GM18520 (cell line): ENCODE measurements around the gene APC2.
"Not testable (repeated sequence)": the region's sequence is repeated elsewhere in the genome, so short reads cannot be mapped to it uniquely, and the experiment has no call there.

ENCODE experiments used
- ATAC-seq: cut with Tn5 transposase; IDR thresholded peaks from one replicate; pipeline ENCODE4 v1.9.1; 2021; ENCODE audit not compliant: unreplicated experiment

Gene APC2

GRCh38 chr19:1474011-1474764 lies 24.3 kb downstream of the APC2 start:
- ATAC-seq = no peak

GRCh38 chr19:1474765-1475351 lies 24.9 kb downstream of the APC2 start:
- ATAC-seq = no peak

- ATAC-seq = no peak
These were observed 26.0 kb downstream of the APC2 start for GRCh38 chr19:1475751-1476437.

- ATAC-seq = not testable (repeated sequence)
These were observed 27.1 kb downstream of the APC2 start for GRCh38 chr19:1477056-1477455.

GRCh38 chr19:1478934-1479707 lies 29.2 kb downstream of the APC2 start, which contains the start of gene C19orf25:
Gene C19orf25, minus strand, starts transcription at chr19:1479215. Its CDS starts 312 bp downstream, at chr19:1478903.
- peak; percentile 72 for ATAC-seq

- no peak for ATAC-seq
These were observed 31.4 kb downstream of the APC2 start for GRCh38 chr19:1481224-1481892.

GRCh38 chr19:1481893-1482360 lies 32.0 kb downstream of the APC2 start:
- no peak for ATAC-seq

GRCh38 chr19:1482361-1483130 lies 32.6 kb downstream of the APC2 start:
- ATAC-seq = no peak

- ATAC-seq = no peak
These were observed 33.4 kb downstream of the APC2 start for GRCh38 chr19:1483131-1483978.

- ATAC-seq = no peak
These were observed 34.1 kb downstream of the APC2 start for GRCh38 chr19:1483979-1484428.

GRCh38 chr19:1486720-1487575 lies 37.0 kb downstream of the APC2 start:
- no peak for ATAC-seq

GRCh38 chr19:1487576-1488281 lies 37.8 kb downstream of the APC2 start:
- no peak for ATAC-seq

- ATAC-seq = no peak
These were observed 38.3 kb downstream of the APC2 start for GRCh38 chr19:1488282-1488601.

- ATAC-seq = no peak
These were observed 39.8 kb downstream of the APC2 start for GRCh38 chr19:1489463-1490310.

GRCh38 chr19:1490311-1491113 lies 40.6 kb downstream of the APC2 start, which contains the start of gene PCSK4:
Gene PCSK4, minus strand, starts transcription at chr19:1490350. Its CDS starts 4 bp downstream, at chr19:1490346.
- ATAC-seq = peak; percentile 93
